ENCODE results near the gene MRPL37. TPM values are rescaled to one million over a fixed set of nuclear protein-coding genes. Genes with fewer than 3 reads are reported as not detected.

MRPL37 gene
- total RNA-seq, 1 experiment from 2014 or later = 170 TPM

DNA sequence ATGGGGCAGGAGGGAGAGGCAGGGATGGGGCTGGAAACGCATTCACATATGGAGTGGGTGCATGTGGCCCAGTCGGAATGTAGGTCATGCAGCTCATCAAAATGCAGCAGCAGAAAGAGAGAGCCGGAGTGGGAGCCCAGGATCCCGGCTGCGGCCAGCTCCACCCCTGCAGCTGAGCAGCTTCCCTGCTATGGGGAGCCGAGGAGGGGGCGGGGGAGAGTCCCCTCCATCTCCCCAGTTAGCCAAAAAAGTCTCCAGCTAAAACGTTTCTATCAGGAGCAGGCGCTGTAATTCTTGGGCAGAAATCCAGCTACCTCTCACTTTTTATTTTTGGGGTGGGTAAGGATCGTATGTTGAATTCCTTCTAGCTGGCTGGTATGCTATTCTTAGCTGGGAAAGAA, 39.7 kb downstream of the MRPL37 start:
- no peak for DNase-seq (ENCODE audit: low spot score)

GRCh38 chr1:54240741-54241335, 40.9 kb downstream of the MRPL37 start:
- DNase-seq (ENCODE audit: low spot score) = no peak

DNA sequence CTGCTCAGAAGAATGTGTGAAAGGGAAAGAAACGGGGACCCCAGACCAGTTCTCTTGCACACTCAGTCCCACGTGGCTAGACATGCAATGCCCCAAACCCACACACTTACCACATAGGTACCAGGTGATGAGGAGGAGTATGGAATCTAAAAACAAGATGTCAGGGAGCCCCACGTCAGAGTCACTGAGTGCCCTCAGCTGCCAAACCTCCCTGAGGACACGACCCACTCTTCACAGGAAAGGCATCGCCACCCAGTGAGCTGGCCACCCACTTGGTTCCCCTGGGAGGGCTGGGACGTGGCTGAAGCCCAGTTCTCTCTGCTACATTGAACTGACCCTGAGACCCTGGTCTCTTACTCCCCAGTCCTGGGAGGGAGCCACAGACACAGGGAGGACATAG, 41.4 kb downstream of the MRPL37 start:
- no peak for DNase-seq (ENCODE audit: low spot score)

GRCh38 chr1:54243022-54243421, 43.1 kb downstream of the MRPL37 start:
- no peak for DNase-seq (ENCODE audit: low spot score)

GRCh38 chr1:54244655-54245054, 44.7 kb downstream of the MRPL37 start:
- no peak for DNase-seq (ENCODE audit: low spot score)

DNA sequence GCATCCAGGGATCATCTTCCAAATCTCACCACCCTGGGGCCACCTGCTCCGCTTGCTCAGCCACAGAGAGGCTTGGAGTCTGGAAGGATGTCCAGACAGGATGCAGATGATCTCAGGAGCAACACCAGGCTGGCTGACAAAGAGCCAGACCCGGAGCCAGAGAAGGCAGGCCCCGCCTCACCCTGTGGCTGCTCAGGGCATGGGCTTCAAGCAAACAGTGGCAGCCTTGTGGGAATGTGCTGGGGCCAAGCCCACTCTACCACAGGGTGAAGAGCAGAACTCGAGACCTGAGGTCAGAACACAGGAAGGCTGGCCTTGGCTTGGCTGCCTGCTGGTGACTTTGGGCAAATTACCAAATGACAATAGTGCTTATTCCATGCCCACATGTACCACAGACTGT, 45.5 kb downstream of the MRPL37 start:
- no peak for DNase-seq (ENCODE audit: low spot score)

- no peak for DNase-seq (ENCODE audit: low spot score)
These were observed 46.3 kb downstream of the MRPL37 start for GRCh38 chr1:54246116-54246721.

- no peak for DNase-seq (ENCODE audit: low spot score)
These were observed 48.0 kb downstream of the MRPL37 start for GRCh38 chr1:54247863-54248515.

DNA sequence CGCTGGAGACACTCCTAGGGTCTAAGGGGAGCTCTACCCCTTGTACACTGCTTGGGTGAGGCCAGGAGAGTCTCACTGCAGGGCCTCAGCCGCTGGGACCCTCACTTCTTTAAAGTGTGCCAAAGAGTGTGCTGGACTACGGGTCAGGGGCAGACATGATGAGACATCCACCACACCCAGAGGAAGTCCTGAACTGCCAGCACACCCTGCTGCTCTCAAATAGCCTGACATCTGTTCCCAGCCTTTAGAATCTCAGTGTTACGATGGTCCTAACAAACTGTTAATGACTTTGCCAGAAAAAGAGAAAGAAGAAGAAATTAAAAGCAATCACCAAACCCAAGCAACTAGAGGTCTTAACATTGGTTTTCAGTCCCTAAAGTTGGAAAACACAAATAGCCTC, 49.0 kb downstream of the MRPL37 start:
- no peak for DNase-seq (ENCODE audit: low spot score)

GRCh38 chr1:54249819-54250435, 50.0 kb downstream of the MRPL37 start:
- peak; percentile 43 for DNase-seq (ENCODE audit: low spot score)

DNA sequence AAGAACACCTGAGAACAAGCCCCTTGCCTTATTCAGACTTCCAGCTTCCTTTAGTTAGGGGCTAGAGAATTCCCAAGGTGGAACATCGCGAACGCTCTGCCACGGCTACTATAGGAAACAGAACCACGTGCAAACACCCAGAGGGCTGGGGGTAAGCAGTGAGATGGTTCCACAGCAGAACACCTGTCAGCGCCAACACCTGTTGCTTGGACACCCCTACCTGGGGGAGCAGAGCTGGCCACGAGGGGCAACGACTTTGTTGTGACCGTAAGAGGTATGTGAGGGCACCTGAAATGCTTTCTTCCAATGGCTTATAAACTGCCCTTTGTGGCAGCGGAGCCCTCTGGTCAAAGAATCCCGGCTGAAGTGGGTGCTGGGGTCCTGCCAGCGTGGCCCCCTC, 50.7 kb downstream of the MRPL37 start:
- no peak for DNase-seq (ENCODE audit: low spot score)

- no peak for DNase-seq (ENCODE audit: low spot score)
These were observed 52.5 kb downstream of the MRPL37 start for GRCh38 chr1:54252371-54252936.

DNA sequence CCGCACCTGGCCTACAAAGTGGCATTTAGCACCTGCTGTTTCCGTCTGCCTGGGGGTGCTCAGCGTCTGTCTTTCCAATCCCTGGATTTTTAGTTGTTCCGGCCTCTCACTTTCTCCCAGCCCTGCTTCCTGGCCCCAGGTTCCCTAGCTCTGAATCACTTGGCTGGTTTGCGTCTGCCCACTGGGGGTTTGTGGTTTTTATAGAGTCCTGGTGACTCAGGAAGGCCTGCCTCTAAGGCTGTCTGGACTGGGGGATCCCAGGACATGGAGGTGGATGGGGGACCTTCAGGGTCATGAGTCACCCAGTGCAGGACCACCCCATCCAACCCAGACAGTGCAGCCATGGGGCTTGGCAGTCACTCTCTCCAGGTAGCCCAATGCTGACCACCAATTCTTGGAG, 53.5 kb downstream of the MRPL37 start:
- no peak for DNase-seq (ENCODE audit: low spot score)

- no peak for DNase-seq (ENCODE audit: low spot score)
These were observed 54.1 kb downstream of the MRPL37 start for GRCh38 chr1:54254055-54254454.

DNA sequence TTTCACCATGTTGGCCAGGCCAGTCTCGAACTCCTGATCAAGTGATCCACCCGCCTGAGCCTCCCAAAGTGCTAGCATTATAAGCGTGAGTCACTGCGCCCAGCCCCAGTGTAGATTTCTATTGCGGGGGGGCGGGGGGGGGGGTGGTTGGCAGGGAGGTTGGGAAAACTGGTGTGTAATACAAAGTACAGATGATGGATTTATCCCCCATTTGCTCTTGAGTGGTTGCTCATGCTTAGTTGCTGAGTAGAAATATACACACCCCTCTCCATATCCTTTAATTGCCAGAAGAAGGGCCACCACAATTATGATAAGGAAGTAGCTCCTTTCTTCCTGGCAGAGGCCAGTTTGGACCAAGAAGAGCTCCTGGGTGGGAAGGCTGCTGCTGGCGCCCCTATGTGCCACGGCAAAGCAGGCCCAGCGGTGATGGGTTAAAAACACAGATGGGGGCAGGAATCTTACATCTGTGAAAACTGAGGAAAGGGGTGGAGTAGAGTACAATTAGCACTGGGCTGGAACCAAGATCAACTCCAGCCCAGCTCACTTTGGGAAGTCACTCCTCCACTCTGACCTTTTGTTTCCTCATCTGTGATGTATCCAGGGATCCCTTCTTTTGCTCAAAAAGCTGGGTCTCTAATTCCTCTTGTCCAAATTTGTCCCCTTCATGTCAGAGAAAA, 55.2 kb downstream of the MRPL37 start:
- no peak for DNase-seq (ENCODE audit: low spot score)

DNA sequence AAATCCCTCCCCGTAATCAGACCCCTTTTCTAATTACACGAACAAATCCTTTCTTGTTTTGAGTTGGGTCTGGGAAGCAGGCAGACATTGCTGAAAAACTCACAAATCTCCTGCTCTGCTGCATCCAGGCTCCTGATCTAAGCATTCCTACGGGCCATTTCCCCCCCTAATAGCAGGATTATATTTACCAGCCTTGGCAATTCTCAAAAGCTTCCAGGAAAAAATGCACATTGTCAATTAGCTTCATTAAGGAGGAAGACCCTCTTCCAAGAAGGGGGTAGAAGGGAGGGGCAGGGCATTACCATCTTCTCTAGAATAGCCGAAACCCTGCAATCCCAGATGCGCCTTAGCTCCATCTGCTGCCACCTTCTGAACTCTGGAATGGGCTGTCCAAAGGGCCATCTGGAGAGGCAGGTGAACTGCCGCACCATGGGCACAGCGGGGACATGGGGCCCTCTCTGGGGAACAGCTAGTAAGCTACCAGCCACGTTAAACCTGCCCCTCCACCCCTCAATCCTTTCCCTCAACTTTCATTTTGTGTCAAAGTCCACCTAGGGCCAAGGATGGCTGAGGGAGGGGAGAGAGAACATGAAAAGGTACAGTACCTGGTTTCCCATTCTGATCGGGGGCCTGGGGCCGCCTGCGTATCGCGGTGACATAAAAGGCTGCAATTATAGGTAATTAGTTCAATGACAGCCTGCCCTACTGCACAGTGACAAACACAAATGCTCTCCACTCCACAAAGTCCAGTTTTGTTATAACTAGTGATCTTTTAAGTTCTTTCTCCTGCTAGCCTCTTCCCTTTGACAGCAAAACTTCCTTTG, 56.8 kb downstream of the MRPL37 start:
- DNase-seq (ENCODE audit: low spot score) = no peak

GRCh38 chr1:54257346-54257620, 57.3 kb downstream of the MRPL37 start:
- no peak for DNase-seq (ENCODE audit: low spot score)

- DNase-seq (ENCODE audit: low spot score) = no peak
These were observed 57.9 kb downstream of the MRPL37 start for GRCh38 chr1:54257876-54258275.

DNA sequence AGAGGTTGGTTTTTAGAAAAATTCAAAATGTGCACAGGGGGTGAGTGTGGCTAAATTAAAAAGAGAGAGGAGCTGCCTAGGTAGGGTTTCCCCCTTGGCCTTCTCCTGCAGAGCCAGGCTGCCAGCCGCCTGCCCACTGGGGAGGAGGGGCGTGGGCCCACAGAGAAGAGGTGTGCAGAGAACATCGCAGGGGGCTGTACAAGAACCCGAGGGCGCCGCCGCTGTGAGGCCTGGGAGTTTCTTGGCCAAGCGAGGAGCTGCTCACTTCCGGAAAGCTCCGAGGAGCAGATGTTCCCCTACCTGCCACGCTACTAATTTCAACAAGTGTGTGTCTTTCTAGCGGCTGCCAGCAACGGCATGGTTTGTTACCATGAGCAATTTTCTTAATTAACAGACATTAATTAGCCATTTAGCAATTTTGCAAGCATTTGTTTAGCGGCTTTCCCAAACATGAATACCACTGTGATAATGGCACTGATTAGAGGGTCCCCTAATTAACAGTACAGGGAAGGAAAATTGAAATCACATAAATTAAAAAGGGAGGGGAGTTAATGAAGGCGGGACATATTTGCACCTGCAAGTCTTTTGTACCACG, 59.7 kb downstream of the MRPL37 start:
- DNase-seq (ENCODE audit: low spot score) = no peak

DNA sequence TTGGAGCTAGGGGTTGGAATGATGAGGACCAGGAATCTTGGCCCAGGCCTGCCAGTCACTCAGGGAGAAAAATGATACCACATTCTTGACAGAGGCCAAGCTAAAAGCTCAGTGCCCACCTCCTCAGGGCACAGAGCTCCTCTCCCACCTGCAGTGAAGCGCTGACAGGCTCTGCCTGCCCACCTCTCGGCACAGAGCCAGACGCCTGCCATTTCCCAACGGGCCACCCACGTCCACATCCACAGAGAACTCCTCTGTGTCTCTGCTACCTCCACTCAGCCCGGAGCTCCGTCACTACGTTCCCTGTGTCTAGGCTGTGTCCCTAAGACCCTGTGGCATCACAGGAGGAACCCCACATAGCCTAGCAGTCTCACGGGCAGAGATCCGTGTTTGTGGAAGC, 60.8 kb downstream of the MRPL37 start:
- no peak for DNase-seq (ENCODE audit: low spot score)

DNA sequence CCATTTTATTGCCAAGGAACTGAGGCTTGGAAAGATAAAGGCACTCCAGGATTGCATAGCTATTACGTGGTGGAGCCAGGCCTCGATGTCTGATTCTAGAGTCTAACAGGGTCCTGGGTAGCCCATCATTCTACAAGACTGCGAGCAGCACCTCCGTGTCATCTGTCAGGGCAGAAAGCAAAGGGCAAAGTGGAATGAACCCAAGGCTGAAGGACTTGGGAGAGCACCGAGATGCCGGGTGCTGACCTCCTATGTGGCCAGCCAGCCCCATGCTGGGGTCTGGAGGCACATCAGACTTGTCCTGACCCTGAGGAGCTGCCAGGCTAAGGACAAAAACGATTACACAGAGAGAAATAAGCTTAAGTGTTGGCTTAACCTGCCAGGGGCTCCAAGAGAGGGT, 62.3 kb downstream of the MRPL37 start:
- DNase-seq (ENCODE audit: low spot score) = no peak

Measured in HT-29 (cell line).